Nephron progenitor cell (in vitro differentiated cells): ENCODE data around the gene KDM4F.

Source experiments
- DNase-seq: peaks from one replicate; pipeline ENCODE4 v3.0.0; 2021
- H3K27ac Mint-ChIP-seq: 2 replicates; pipeline ENCODE4 v1.8.0; 2021; ENCODE audit warnings: mild to moderate bottlenecking, moderate library complexity, mixed read lengths
- H3K27me3 Mint-ChIP-seq: 2 replicates; pipeline ENCODE4 v1.8.0; 2021; ENCODE audit warnings: mild to moderate bottlenecking, low read depth, mixed read lengths; ENCODE audit not compliant: poor library complexity
- H3K36me3 Mint-ChIP-seq: 2 replicates; pipeline ENCODE4 v1.8.0; 2021; ENCODE audit warnings: low read depth, mixed read lengths
- H3K4me1 Mint-ChIP-seq: 2 replicates; pipeline ENCODE4 v1.8.0; 2021; ENCODE audit warnings: mixed read lengths
- H3K4me3 Mint-ChIP-seq: 2 replicates; pipeline ENCODE4 v1.8.0; 2021; ENCODE audit warnings: mild to moderate bottlenecking, moderate library complexity, mixed read lengths
- H3K9me3 Mint-ChIP-seq: 2 replicates; pipeline ENCODE4 v1.8.0; 2021; ENCODE audit warnings: mild to moderate bottlenecking, moderate library complexity, mixed read lengths
- TF ChIP-seq, protein P1 (sequence below): fragments of 200-600 bp; sonication (generic); IDR thresholded peaks from 2 replicates; pipeline ENCODE4 v1.5.0; 2021; ENCODE audit warnings: antibody characterized with exemption

Gene KDM4F

DNA sequence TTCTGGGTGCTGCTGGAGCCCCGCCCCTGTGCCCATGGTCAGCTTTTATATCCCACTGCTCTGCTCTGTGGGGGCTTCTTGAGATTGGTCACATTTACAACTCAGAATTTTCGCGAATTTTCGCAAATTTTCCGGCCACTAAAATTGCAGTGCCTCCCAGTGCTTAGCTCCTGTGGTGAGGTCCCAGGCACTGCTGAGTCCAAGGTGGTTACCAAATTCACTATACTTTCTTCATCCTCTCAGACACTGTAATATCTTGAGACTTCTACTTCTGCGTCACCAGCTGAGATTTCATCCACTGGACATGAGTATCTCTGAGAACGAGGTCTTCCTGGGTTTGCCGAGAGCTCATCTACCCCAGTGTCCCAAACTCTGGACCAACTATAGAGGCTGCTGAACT is 8.7 kb downstream of the KDM4F start:
- TF ChIP-seq, protein P1, sequence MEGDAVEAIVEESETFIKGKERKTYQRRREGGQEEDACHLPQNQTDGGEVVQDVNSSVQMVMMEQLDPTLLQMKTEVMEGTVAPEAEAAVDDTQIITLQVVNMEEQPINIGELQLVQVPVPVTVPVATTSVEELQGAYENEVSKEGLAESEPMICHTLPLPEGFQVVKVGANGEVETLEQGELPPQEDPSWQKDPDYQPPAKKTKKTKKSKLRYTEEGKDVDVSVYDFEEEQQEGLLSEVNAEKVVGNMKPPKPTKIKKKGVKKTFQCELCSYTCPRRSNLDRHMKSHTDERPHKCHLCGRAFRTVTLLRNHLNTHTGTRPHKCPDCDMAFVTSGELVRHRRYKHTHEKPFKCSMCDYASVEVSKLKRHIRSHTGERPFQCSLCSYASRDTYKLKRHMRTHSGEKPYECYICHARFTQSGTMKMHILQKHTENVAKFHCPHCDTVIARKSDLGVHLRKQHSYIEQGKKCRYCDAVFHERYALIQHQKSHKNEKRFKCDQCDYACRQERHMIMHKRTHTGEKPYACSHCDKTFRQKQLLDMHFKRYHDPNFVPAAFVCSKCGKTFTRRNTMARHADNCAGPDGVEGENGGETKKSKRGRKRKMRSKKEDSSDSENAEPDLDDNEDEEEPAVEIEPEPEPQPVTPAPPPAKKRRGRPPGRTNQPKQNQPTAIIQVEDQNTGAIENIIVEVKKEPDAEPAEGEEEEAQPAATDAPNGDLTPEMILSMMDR: no peak
- H3K9me3 Mint-ChIP-seq: no peaks in the 10 kb centered on the region
- H3K36me3 Mint-ChIP-seq: no peaks in the 10 kb centered on the region
- H3K4me1 Mint-ChIP-seq: no peaks in the 10 kb centered on the region
- H3K27me3 Mint-ChIP-seq: peaks cover 47% of the 10 kb centered on the region
- DNase-seq: no peak
- H3K27ac Mint-ChIP-seq: no peak overlapping the region
- H3K4me3 Mint-ChIP-seq: no peak overlapping the region

DNA sequence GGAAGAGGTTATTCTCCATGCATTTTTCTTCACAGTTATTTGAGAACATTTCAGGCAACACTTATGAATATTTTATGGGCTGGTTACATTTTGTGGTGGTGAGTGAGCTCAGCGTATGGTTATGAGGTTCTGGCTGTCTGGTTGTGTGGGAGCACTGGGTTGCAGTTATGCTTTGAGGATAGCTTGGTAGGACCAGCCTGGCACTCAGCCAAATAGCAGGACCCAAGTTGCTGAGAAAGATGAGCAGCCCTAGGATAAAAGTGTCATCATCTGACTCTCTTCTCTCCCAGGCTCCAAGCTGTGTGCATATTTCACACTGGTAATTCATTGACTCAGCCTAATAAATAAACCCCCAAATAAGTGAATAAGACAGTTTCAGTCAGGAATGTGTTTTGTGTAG is 9.4 kb downstream of the KDM4F start:
- Mint-ChIP-seq H3K36me3 (no peaks in the 10 kb centered on the region), H3K27me3 (peaks cover 46% of the 10 kb centered on the region), H3K27ac (no peak overlapping the region), H3K9me3 (no peaks in the 10 kb centered on the region), H3K4me3 (no peak overlapping the region), H3K4me1 (no peaks in the 10 kb centered on the region)
- no peak for DNase-seq
- TF ChIP-seq, protein P1: no peak

DNA sequence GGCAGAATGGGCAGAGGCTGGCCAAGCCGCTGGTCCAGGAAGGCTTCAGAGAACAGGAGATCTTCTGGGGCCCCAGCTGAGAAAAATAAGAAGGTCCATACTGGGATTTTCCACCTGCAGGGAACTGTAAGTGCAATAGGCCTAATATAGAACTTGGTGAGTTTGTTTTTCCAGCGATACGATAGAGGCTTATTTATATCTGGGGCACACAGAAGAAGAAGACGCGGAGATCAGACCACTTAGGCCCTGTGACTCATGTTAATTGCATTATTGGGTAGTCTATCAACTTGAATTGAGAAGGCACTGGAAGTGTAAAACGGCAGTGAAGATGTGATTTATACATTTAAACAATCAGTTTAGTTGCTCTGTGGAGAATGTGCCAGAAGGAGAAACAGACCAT is 9.8 kb downstream of the KDM4F start:
- TF ChIP-seq, protein P1: no peak
- H3K9me3 Mint-ChIP-seq: no peaks in the 10 kb centered on the region
- no peaks in the 10 kb centered on the region for H3K4me1 Mint-ChIP-seq
- DNase-seq: no peak
- H3K4me3 Mint-ChIP-seq: no peak overlapping the region
- H3K27ac Mint-ChIP-seq: no peak overlapping the region
- H3K27me3 Mint-ChIP-seq: peaks cover 43% of the 10 kb centered on the region
- no peaks in the 10 kb centered on the region for H3K36me3 Mint-ChIP-seq

DNA sequence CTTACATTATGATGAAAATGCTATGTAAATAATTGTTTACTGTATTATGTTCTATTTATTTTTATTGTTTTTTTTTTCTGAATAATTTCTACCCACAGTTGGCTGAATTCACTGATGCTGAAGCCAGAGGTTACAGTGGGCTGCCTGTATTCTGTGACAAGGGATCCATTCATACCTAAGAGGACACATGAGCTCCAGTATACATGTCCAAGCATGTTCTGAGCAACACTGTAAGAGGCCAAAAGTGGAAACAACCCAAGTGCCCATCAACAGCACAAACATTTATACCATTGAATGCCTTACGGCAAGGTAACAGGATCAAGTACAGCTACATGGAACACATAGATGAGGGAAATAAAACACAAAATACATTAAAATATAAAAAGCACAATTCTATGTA is 16.1 kb downstream of the KDM4F start:
- no peak for DNase-seq
- Mint-ChIP-seq H3K9me3 (no peaks in the 10 kb centered on the region), H3K36me3 (peaks cover under 1% of the 10 kb centered on the region), H3K4me3 (no peak overlapping the region), H3K27me3 (peaks cover 24% of the 10 kb centered on the region), H3K27ac (no peak overlapping the region), H3K4me1 (peaks cover 22% of the 10 kb centered on the region)
- TF ChIP-seq, protein P1: no peak

DNA sequence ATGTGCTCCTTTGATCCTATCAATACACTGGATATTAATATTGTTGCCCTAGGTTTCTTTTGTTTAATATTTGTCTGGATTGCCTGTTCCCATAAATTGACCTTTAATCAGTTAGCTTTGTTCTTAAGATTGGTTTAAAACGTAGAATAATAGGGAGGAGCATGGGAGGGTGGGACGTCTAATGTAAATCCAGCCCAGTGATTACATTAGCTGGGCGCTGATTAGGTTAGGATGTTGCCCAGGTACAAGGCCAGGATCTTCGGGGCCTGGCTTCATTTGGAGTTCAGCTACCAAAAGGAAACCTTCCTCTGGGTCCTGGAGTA is 17.5 kb downstream of the KDM4F start, which contains the start of gene SRSF8:
Gene SRSF8, plus strand, starts transcription at position 204 of the 323 bp plus-strand sequence. CDS start 308 bp downstream, outside the sequence.
- TF ChIP-seq, protein P1: no peak
- Mint-ChIP-seq H3K9me3 (no peaks in the 10 kb centered on the region), H3K27me3 (peaks cover 15% of the 10 kb centered on the region), H3K4me3 (peak within 1 kb of the TSS; percentile 97), H3K36me3 (peaks cover 6% of the 10 kb centered on the region), H3K4me1 (peaks cover 22% of the 10 kb centered on the region), H3K27ac (peak within 1 kb of the TSS; percentile 95)
- no peak for DNase-seq

DNA sequence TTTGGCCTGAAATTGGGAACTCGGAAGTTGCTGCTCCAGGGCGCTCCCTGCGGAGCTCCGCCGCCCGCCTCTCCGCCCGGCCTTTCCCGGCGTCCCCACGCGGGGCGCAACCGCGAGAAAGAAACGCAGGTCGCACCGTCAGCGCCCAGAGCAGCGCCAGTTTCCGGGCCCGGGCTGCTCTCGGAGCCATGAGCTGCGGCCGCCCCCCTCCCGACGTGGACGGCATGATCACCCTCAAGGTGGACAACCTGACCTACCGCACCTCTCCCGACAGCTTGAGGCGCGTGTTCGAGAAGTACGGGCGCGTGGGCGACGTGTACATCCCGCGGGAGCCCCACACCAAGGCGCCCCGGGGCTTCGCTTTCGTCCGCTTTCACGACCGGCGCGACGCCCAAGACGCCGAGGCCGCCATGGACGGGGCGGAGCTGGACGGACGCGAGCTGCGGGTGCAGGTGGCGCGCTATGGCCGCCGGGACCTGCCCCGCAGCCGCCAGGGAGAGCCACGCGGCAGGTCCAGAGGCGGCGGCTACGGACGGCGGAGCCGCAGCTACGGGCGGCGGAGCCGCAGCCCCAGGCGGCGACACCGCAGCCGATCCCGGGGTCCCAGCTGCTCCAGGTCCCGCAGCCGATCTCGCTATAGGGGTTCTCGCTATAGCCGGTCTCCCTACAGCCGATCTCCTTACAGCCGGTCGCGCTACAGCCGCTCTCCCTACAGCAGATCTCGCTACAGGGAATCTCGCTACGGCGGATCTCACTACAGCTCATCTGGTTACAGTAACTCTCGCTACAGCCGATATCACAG is 18.0 kb downstream of the KDM4F start:
- DNase-seq: peak; percentile 81
- H3K4me1 Mint-ChIP-seq: peaks cover 22% of the 10 kb centered on the region
- H3K27ac Mint-ChIP-seq: peak overlapping the region; percentile 95
- peak overlapping the region; percentile 97 for H3K4me3 Mint-ChIP-seq
- no peaks in the 10 kb centered on the region for H3K9me3 Mint-ChIP-seq
- H3K36me3 Mint-ChIP-seq: peaks cover 6% of the 10 kb centered on the region
- peaks cover 9% of the 10 kb centered on the region for H3K27me3 Mint-ChIP-seq
- TF ChIP-seq, protein P1: peak; percentile 37
